Hematopoietic multipotent progenitor cell treated with erythropoietin and hydrocortisone succinate and interleukin-3 and kit ligand, for 17 days (in vitro differentiated cells): ENCODE data around the gene CABP2.
"Not testable (repeated sequence)": the region's sequence is repeated elsewhere in the genome, so short reads cannot be mapped to it uniquely, and the experiment has no call there.

ENCODE experiments used
- DNase-seq: peaks from one replicate; pipeline ENCODE4 v3.0.0-alpha.2; 2015; ENCODE audit warnings: low spot score

The CABP2 gene

GRCh38 chr11:67476692-67477091 lies 46.6 kb downstream of the CABP2 start:
- not testable (repeated sequence) for DNase-seq

- DNase-seq: no peak
These were observed 50.4 kb downstream of the CABP2 start for GRCh38 chr11:67472882-67473281.

GRCh38 chr11:67470337-67471002 lies 52.8 kb downstream of the CABP2 start:
- no peak for DNase-seq

GRCh38 chr11:67469508-67469811 lies 53.8 kb downstream of the CABP2 start:
- no peak for DNase-seq
